Measurements from ENCODE around the gene ASCL2. TPM values are rescaled to one million over a fixed set of nuclear protein-coding genes. Genes with fewer than 3 reads are reported as not detected.

ASCL2 gene
- total RNA-seq, 4 donors from 2014 or later: not detected

GRCh38 chr11:2294926-2295290, 24.5 kb upstream of the ASCL2 start:
- Histone ChIP-seq H3K27me3 (peaks cover 0 to 10% (median 7%) of the 10 kb centered on the region in 3 donors), H3K4me1 (no peaks in the 10 kb centered on the region), H3K4me3 (no peak overlapping the region), H3K27ac (no peak overlapping the region), H3K9me3 (no peaks in the 10 kb centered on the region), H3K36me3 (no peaks in the 10 kb centered on the region)
- TF ChIP-seq POLR2A (IDR thresholded peaks at IDR 0.05) (no peak), CTCF (IDR thresholded peaks at IDR 0.05 in 4 of 5, conservative IDR thresholded peaks at IDR 0.05 in 1 of 5) (no peak)
- ATAC-seq: no peak
- intact Hi-C loops (cut with DNase I; ENCODE audit: low total_unique reads): no loop called here
- in situ Hi-C loops (cut with MboI; ENCODE audit: low sequenced_read_pairs in 4 of 4): loop anchor here in 3 of 4 donors (5.0 to 10.0 kb wide), 2 partner anchors 130 to 132 kb away; no protein-coding TSS in a partner anchor
- DNase-seq: peak in 1 of 2 donors; percentile 7

GRCh38 chr11:2293984-2294925, 23.9 kb upstream of the ASCL2 start:
- no peak for DNase-seq
- intact Hi-C loops (cut with DNase I; ENCODE audit: low total_unique reads): no loop called here
- Histone ChIP-seq H3K27ac (no peak overlapping the region), H3K4me3 (no peak overlapping the region), H3K27me3 (peaks cover 0 to 15% (median 11%) of the 10 kb centered on the region in 3 donors), H3K4me1 (no peaks in the 10 kb centered on the region), H3K9me3 (no peaks in the 10 kb centered on the region), H3K36me3 (no peaks in the 10 kb centered on the region)
- in situ Hi-C loops (cut with MboI; ENCODE audit: low sequenced_read_pairs in 4 of 4): loop anchor here in 2 of 4 donors (10.0 kb wide), 1 partner anchor 131 kb away; no protein-coding TSS in a partner anchor
- no peak for ATAC-seq
- no peak for TF ChIP-seq CTCF (IDR thresholded peaks at IDR 0.05 in 4 of 5, conservative IDR thresholded peaks at IDR 0.05 in 1 of 5)
- TF ChIP-seq POLR2A (IDR thresholded peaks at IDR 0.05): no peak

GRCh38 chr11:2293531-2293971, 23.2 kb upstream of the ASCL2 start:
- DNase-seq: no peak
- in situ Hi-C loops (cut with MboI; ENCODE audit: low sequenced_read_pairs in 4 of 4): loop anchor here in 2 of 4 donors (10.0 kb wide), 1 partner anchor 131 kb away; no protein-coding TSS in a partner anchor
- H3K27me3 ChIP-seq: peaks cover 0 to 16% (median 11%) of the 10 kb centered on the region in 3 donors
- no peaks in the 10 kb centered on the region for H3K9me3 ChIP-seq
- no peak for ATAC-seq
- no peaks in the 10 kb centered on the region for H3K4me1 ChIP-seq
- H3K36me3 ChIP-seq: no peaks in the 10 kb centered on the region
- H3K27ac ChIP-seq: no peak overlapping the region
- H3K4me3 ChIP-seq: no peak overlapping the region
- intact Hi-C loops (cut with DNase I; ENCODE audit: low total_unique reads): no loop called here
- TF ChIP-seq POLR2A (IDR thresholded peaks at IDR 0.05): no peak
- TF ChIP-seq CTCF (IDR thresholded peaks at IDR 0.05 in 4 of 5, conservative IDR thresholded peaks at IDR 0.05 in 1 of 5): no peak

- no peaks in the 10 kb centered on the region for H3K36me3 ChIP-seq
- DNase-seq: no peak
- ATAC-seq: no peak
- in situ Hi-C loops (cut with MboI; ENCODE audit: low sequenced_read_pairs in 4 of 4) (loop anchor here in 2 of 4 donors (10.0 kb wide), 1 partner anchor 134 kb away; no protein-coding TSS in a partner anchor), intact Hi-C loops (cut with DNase I; ENCODE audit: low total_unique reads) (no loop called here)
- peaks cover 0 to 17% (median 16%) of the 10 kb centered on the region in 3 donors for H3K27me3 ChIP-seq
- no peaks in the 10 kb centered on the region for H3K9me3 ChIP-seq
- TF ChIP-seq POLR2A (IDR thresholded peaks at IDR 0.05) (no peak), CTCF (IDR thresholded peaks at IDR 0.05 in 4 of 5, conservative IDR thresholded peaks at IDR 0.05 in 1 of 5) (no peak)
- H3K27ac ChIP-seq: no peak overlapping the region
- no peaks in the 10 kb centered on the region for H3K4me1 ChIP-seq
- no peak overlapping the region for H3K4me3 ChIP-seq
These were observed 20.0 kb upstream of the ASCL2 start for GRCh38 chr11:2290351-2290841.

Measured in gastrocnemius medialis (tissue), 4 donors.